ENCODE measurements around the gene MYH9. TPM values are rescaled to one million over a fixed set of nuclear protein-coding genes. Genes with fewer than 3 reads are reported as not detected.

The MYH9 gene
- total RNA-seq, 4 donors from 2014 or later: 337 to 553 (median 433) TPM

- peaks cover 0 to 39% (median 6%) of the 10 kb centered on the region in 4 donors for H3K4me1 ChIP-seq
- no peaks in the 10 kb centered on the region for H3K9me3 ChIP-seq
- no peaks in the 10 kb centered on the region for H3K27me3 ChIP-seq
- no peaks in the 10 kb centered on the region for H3K36me3 ChIP-seq
- DNase-seq: peak; percentile 33 to 88 (median 74)
- peak overlapping the region in 3 of 4 donors; percentile 20 to 72 (median 44) for H3K27ac ChIP-seq
- TF ChIP-seq POLR2A (IDR thresholded peaks at IDR 0.05) (peak in 1 of 2 donors; percentile 27), CTCF (IDR thresholded peaks at IDR 0.05) (no peak)
- H3K4me3 ChIP-seq: no peak overlapping the region
Observed at GRCh38 chr22:36417281-36417686, 29.5 kb upstream of the MYH9 start.

DNA sequence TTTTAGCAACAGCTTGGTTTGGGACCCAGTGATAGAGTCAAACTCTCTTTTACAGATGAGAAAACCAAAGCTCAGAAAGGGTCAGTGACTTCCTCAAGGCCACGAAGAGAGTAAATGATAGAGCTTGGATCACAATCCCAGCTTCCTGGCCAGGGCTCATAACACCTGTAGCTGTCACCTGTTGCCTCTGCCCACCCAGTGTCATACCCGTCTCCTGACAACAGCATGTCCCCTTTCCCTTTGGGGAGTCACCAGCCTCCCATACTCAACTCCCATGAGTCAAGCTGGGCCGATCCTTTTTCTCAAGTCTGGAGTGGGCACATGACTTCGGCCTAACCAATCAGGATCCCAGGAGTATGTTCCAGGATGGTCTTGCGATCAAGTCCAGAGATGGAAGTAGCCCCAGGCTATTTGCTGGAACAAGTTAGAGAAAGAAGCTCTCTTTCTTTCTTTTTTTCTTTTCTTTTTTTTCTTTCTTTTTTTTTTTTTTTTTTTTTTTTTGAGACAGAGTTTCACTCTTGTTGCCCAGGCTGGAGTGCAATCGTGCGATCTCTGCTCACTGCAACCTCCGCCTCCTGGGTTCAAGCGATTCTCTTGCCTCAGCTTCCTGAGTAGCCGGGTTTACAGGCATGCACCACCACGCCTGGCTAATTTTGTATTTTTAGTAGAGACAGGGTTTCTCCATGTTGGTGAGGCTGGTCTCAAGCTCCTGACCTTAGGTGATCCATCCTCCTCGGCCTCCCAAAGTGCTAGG is 27.8 kb upstream of the MYH9 start:
- H3K4me1 ChIP-seq: peaks cover 0 to 40% (median 6%) of the 10 kb centered on the region in 4 donors
- H3K4me3 ChIP-seq: no peak overlapping the region
- H3K27me3 ChIP-seq: no peaks in the 10 kb centered on the region
- DNase-seq: no peak
- no peaks in the 10 kb centered on the region for H3K9me3 ChIP-seq
- no peak for TF ChIP-seq CTCF (IDR thresholded peaks at IDR 0.05)
- TF ChIP-seq POLR2A (IDR thresholded peaks at IDR 0.05): no peak
- H3K36me3 ChIP-seq: no peaks in the 10 kb centered on the region
- no peak overlapping the region for H3K27ac ChIP-seq

GRCh38 chr22:36413022-36413775 is 25.4 kb upstream of the MYH9 start:
- peak in 2 of 3 donors; percentile 57 to 74 for DNase-seq
- H3K27ac ChIP-seq: peak overlapping the region in 1 of 4 donors; percentile 17
- TF ChIP-seq CTCF (IDR thresholded peaks at IDR 0.05): no peak
- no peak for TF ChIP-seq POLR2A (IDR thresholded peaks at IDR 0.05)

GRCh38 chr22:36411589-36412258 is 24.0 kb upstream of the MYH9 start:
- Histone ChIP-seq H3K9me3 (no peaks in the 10 kb centered on the region), H3K4me3 (no peak overlapping the region), H3K27ac (peak overlapping the region in 3 of 4 donors; percentile 62 to 85 (median 69)), H3K36me3 (no peaks in the 10 kb centered on the region), H3K27me3 (no peaks in the 10 kb centered on the region), H3K4me1 (peaks cover 0 to 16% (median 4%) of the 10 kb centered on the region in 4 donors)
- TF ChIP-seq CTCF (IDR thresholded peaks at IDR 0.05): no peak
- no peak for TF ChIP-seq POLR2A (IDR thresholded peaks at IDR 0.05)
- peak in 2 of 3 donors; percentile 74 to 87 for DNase-seq

More at GRCh38 chr22:36413022-36413775, 25.4 kb upstream of the MYH9 start:
- Histone ChIP-seq H3K4me3 (no peak overlapping the region), H3K9me3 (no peaks in the 10 kb centered on the region), H3K36me3 (no peaks in the 10 kb centered on the region), H3K4me1 (peaks cover 0 to 22% (median 6%) of the 10 kb centered on the region in 4 donors), H3K27me3 (no peaks in the 10 kb centered on the region)

Data from Peyer's patch (tissue), 4 donors.